ENCODE data around the gene FAM200B.
A peak's percentile ranks its signal among the peaks of the same experiment; 100 is the strongest.

- TF ChIP-seq CTCF (IDR thresholded peaks at IDR 0.05; ENCODE audit: low read depth, low read length, poor library complexity, severe bottlenecking) (peak; percentile 75), EZH2phosphoT487 (IDR thresholded peaks at IDR 0.05; ENCODE audit: borderline replicate concordance, low read length) (no peak)
Observed at GRCh38 chr4:15729910-15730533, 48.4 kb downstream of the FAM200B start.
